NB4 (cell line): ENCODE results near the gene DMRT3.

Experiments
- MYC ChIP-seq: IDR thresholded peaks from 2 replicates; pipeline ENCODE4 v1.6.1; 2011; ENCODE audit warnings: low read depth, low read length
- POLR2A ChIP-seq: IDR thresholded peaks from 2 replicates; pipeline ENCODE4 v1.6.1; 2011; ENCODE audit warnings: mild to moderate bottlenecking; ENCODE audit not compliant: insufficient read length; ENCODE audit errors: extremely low read depth
- TF ChIP-seq, protein P1 (sequence below): IDR thresholded peaks from one replicate; pipeline ENCODE4 v1.5.1; 2012; ENCODE audit warnings: low read depth, low read length
- TF ChIP-seq, protein P2 (sequence below): IDR thresholded peaks from 2 replicates; pipeline ENCODE4 v1.6.1; 2011; ENCODE audit warnings: low read depth, low read length

DNA sequence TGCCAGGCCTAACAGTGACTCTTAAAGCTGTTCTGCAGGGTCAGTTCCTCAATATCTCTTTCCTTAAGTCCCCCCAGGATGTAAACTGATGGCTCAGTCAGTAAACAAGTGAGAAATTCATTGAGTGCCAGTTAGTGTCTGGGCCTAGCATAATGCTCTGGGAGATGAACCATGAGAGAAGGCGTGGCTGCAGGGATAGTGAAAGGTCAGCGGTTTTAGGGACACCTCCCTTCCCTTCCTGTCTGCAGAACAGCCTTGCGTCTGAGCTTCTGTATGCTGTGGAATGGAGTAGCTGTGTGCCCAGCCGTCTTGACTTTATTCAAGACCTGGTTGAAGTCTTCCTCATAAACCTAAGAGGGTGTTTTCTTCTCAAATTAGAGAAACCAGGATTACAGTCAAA, 46.7 kb upstream of the DMRT3 start:
- TF ChIP-seq, protein P1, sequence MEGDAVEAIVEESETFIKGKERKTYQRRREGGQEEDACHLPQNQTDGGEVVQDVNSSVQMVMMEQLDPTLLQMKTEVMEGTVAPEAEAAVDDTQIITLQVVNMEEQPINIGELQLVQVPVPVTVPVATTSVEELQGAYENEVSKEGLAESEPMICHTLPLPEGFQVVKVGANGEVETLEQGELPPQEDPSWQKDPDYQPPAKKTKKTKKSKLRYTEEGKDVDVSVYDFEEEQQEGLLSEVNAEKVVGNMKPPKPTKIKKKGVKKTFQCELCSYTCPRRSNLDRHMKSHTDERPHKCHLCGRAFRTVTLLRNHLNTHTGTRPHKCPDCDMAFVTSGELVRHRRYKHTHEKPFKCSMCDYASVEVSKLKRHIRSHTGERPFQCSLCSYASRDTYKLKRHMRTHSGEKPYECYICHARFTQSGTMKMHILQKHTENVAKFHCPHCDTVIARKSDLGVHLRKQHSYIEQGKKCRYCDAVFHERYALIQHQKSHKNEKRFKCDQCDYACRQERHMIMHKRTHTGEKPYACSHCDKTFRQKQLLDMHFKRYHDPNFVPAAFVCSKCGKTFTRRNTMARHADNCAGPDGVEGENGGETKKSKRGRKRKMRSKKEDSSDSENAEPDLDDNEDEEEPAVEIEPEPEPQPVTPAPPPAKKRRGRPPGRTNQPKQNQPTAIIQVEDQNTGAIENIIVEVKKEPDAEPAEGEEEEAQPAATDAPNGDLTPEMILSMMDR, result no peak
- TF ChIP-seq POLR2A, result no peak
- TF ChIP-seq, protein P2, sequence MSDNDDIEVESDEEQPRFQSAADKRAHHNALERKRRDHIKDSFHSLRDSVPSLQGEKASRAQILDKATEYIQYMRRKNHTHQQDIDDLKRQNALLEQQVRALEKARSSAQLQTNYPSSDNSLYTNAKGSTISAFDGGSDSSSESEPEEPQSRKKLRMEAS, result no peak
- no peak for TF ChIP-seq MYC
